Activated CD8-positive, alpha-beta T cell treated with anti-CD3 and anti-CD28 coated beads, Interleukin-2, amount 10 ng/mL, durations not matched to agents 7 days and 5 days (primary cell): Measurements from ENCODE around the gene PEG3. TPM values are rescaled to one million over a fixed set of nuclear protein-coding genes. Genes with fewer than 3 reads are reported as not detected.

Source experiments
- total RNA-seq, 2 experiments: library from RNA; stranded (reverse); gene quantifications; one replicate each; pipeline ENCODE4 v1.2.3, GENCODE V29; 2021

The PEG3 gene
- total RNA-seq, 2 experiments from 2014 or later, result 0.05 TPM; not detected in 1

Other genes starting within 250 kb of the PEG3 start
- gene ZNF71, start 245.4 kb downstream of the PEG3 start, total RNA-seq, result 1 to 10 TPM; 6.5 to 7.1 TPM
- under 1 TPM in 1 of 2 experiments, not detected in 1; 0.31 TPM for gene SMIM17, start 197.6 kb downstream of the PEG3 start, total RNA-seq
- 1 to 10 TPM; 1.3 to 1.8 TPM for gene ZNF835, start 169.0 kb downstream of the PEG3 start, total RNA-seq
- not detected for gene ZIM2, start within 50 bp of the PEG3 start, total RNA-seq